ENCODE data around the gene KCNQ1.

Gene KCNQ1

GRCh38 chr11:2591805-2592204, 147.0 kb downstream of the KCNQ1 start:
- Histone ChIP-seq H3K27ac (ENCODE audit: low read depth, low read length) (no peak overlapping the region), H3K9me3 (ENCODE audit: control insufficient read depth, insufficient read depth, low read length) (no peaks in the 10 kb centered on the region), H3K4me1 (ENCODE audit: control insufficient read depth, insufficient read depth, low read length) (no peaks in the 10 kb centered on the region), H3K27me3 (ENCODE audit: control insufficient read depth, insufficient read depth, low read length) (peaks cover 100% of the 10 kb centered on the region), H3K36me3 (ENCODE audit: control insufficient read depth, insufficient read depth, low read length) (no peaks in the 10 kb centered on the region), H3K9ac (ENCODE audit: low read depth, low read length) (no peak overlapping the region), H3K4me3 (ENCODE audit: low read depth, low read length) (no peak overlapping the region)

GRCh38 chr11:2592559-2593392, 148.0 kb downstream of the KCNQ1 start:
- Histone ChIP-seq H3K9ac (ENCODE audit: low read depth, low read length) (no peak overlapping the region), H3K4me1 (ENCODE audit: control insufficient read depth, insufficient read depth, low read length) (no peaks in the 10 kb centered on the region), H3K27me3 (ENCODE audit: control insufficient read depth, insufficient read depth, low read length) (peaks cover 100% of the 10 kb centered on the region), H3K4me3 (ENCODE audit: low read depth, low read length) (no peak overlapping the region), H3K27ac (ENCODE audit: low read depth, low read length) (no peak overlapping the region), H3K9me3 (ENCODE audit: control insufficient read depth, insufficient read depth, low read length) (no peaks in the 10 kb centered on the region; the same call in 1 of the 2 replicates), H3K36me3 (ENCODE audit: control insufficient read depth, insufficient read depth, low read length) (no peaks in the 10 kb centered on the region)

GRCh38 chr11:2593393-2593950, 148.7 kb downstream of the KCNQ1 start:
- Histone ChIP-seq H3K27me3 (ENCODE audit: control insufficient read depth, insufficient read depth, low read length) (peaks cover 100% of the 10 kb centered on the region), H3K9me3 (ENCODE audit: control insufficient read depth, insufficient read depth, low read length) (peaks cover 7% of the 10 kb centered on the region; the same call in 1 of the 2 replicates), H3K9ac (ENCODE audit: low read depth, low read length) (no peak overlapping the region)

GRCh38 chr11:2594267-2594666, 149.5 kb downstream of the KCNQ1 start:
- H3K27me3 ChIP-seq (ENCODE audit: control insufficient read depth, insufficient read depth, low read length), result peaks cover 100% of the 10 kb centered on the region
- H3K9me3 ChIP-seq (ENCODE audit: control insufficient read depth, insufficient read depth, low read length), result peaks cover 9% of the 10 kb centered on the region; the same call in 1 of the 2 replicates
- H3K9ac ChIP-seq (ENCODE audit: low read depth, low read length), result no peak overlapping the region
- no peak overlapping the region for H3K4me3 ChIP-seq (ENCODE audit: low read depth, low read length)
- H3K27ac ChIP-seq (ENCODE audit: low read depth, low read length), result no peak overlapping the region
- no peaks in the 10 kb centered on the region for H3K4me1 ChIP-seq (ENCODE audit: control insufficient read depth, insufficient read depth, low read length)
- H3K36me3 ChIP-seq (ENCODE audit: control insufficient read depth, insufficient read depth, low read length), result no peaks in the 10 kb centered on the region

More at GRCh38 chr11:2593393-2593950, 148.7 kb downstream of the KCNQ1 start:
- Histone ChIP-seq H3K27ac (ENCODE audit: low read depth, low read length) (no peak overlapping the region), H3K36me3 (ENCODE audit: control insufficient read depth, insufficient read depth, low read length) (no peaks in the 10 kb centered on the region), H3K4me1 (ENCODE audit: control insufficient read depth, insufficient read depth, low read length) (no peaks in the 10 kb centered on the region), H3K4me3 (ENCODE audit: low read depth, low read length) (no peak overlapping the region)

- Histone ChIP-seq H3K27ac (ENCODE audit: low read depth, low read length) (no peak overlapping the region), H3K27me3 (ENCODE audit: control insufficient read depth, insufficient read depth, low read length) (peaks cover 100% of the 10 kb centered on the region), H3K9ac (ENCODE audit: low read depth, low read length) (no peak overlapping the region), H3K36me3 (ENCODE audit: control insufficient read depth, insufficient read depth, low read length) (no peaks in the 10 kb centered on the region), H3K4me3 (ENCODE audit: low read depth, low read length) (no peak overlapping the region), H3K9me3 (ENCODE audit: control insufficient read depth, insufficient read depth, low read length) (peaks cover 12% of the 10 kb centered on the region; the same call in 1 of the 2 replicates), H3K4me1 (ENCODE audit: control insufficient read depth, insufficient read depth, low read length) (no peaks in the 10 kb centered on the region)
These were observed 150.4 kb downstream of the KCNQ1 start for GRCh38 chr11:2595204-2595603.

GRCh38 chr11:2599561-2600189, 154.9 kb downstream of the KCNQ1 start:
- Histone ChIP-seq H3K4me3 (ENCODE audit: low read depth, low read length) (no peak overlapping the region), H3K9me3 (ENCODE audit: control insufficient read depth, insufficient read depth, low read length) (peaks cover 12% of the 10 kb centered on the region; the same call in 1 of the 2 replicates), H3K4me1 (ENCODE audit: control insufficient read depth, insufficient read depth, low read length) (no peaks in the 10 kb centered on the region), H3K9ac (ENCODE audit: low read depth, low read length) (no peak overlapping the region), H3K27ac (ENCODE audit: low read depth, low read length) (no peak overlapping the region), H3K27me3 (ENCODE audit: control insufficient read depth, insufficient read depth, low read length) (peaks cover 99% of the 10 kb centered on the region), H3K36me3 (ENCODE audit: control insufficient read depth, insufficient read depth, low read length) (no peaks in the 10 kb centered on the region)

- H3K36me3 ChIP-seq (ENCODE audit: control insufficient read depth, insufficient read depth, low read length), result no peaks in the 10 kb centered on the region
- no peak overlapping the region for H3K9ac ChIP-seq (ENCODE audit: low read depth, low read length)
- H3K4me1 ChIP-seq (ENCODE audit: control insufficient read depth, insufficient read depth, low read length), result no peaks in the 10 kb centered on the region
- no peak overlapping the region for H3K4me3 ChIP-seq (ENCODE audit: low read depth, low read length)
- H3K27ac ChIP-seq (ENCODE audit: low read depth, low read length), result no peak overlapping the region
- H3K27me3 ChIP-seq (ENCODE audit: control insufficient read depth, insufficient read depth, low read length), result peaks cover 100% of the 10 kb centered on the region
- H3K9me3 ChIP-seq (ENCODE audit: control insufficient read depth, insufficient read depth, low read length), result peaks cover 21% of the 10 kb centered on the region
These were observed 164.5 kb downstream of the KCNQ1 start for GRCh38 chr11:2609345-2609744.

GRCh38 chr11:2612884-2613571, 168.2 kb downstream of the KCNQ1 start:
- H3K9ac ChIP-seq (ENCODE audit: low read depth, low read length), result no peak overlapping the region
- H3K27me3 ChIP-seq (ENCODE audit: control insufficient read depth, insufficient read depth, low read length), result peaks cover 100% of the 10 kb centered on the region
- H3K27ac ChIP-seq (ENCODE audit: low read depth, low read length), result no peak overlapping the region
- no peak overlapping the region for H3K4me3 ChIP-seq (ENCODE audit: low read depth, low read length)
- H3K4me1 ChIP-seq (ENCODE audit: control insufficient read depth, insufficient read depth, low read length), result no peaks in the 10 kb centered on the region
- H3K36me3 ChIP-seq (ENCODE audit: control insufficient read depth, insufficient read depth, low read length), result no peaks in the 10 kb centered on the region
- H3K9me3 ChIP-seq (ENCODE audit: control insufficient read depth, insufficient read depth, low read length), result peaks cover 22% of the 10 kb centered on the region

- no peaks in the 10 kb centered on the region for H3K36me3 ChIP-seq (ENCODE audit: control insufficient read depth, insufficient read depth, low read length)
- H3K9me3 ChIP-seq (ENCODE audit: control insufficient read depth, insufficient read depth, low read length), result peaks cover 62% of the 10 kb centered on the region
- H3K9ac ChIP-seq (ENCODE audit: low read depth, low read length), result no peak overlapping the region
- H3K27me3 ChIP-seq (ENCODE audit: control insufficient read depth, insufficient read depth, low read length), result peaks cover 92% of the 10 kb centered on the region
- no peaks in the 10 kb centered on the region for H3K4me1 ChIP-seq (ENCODE audit: control insufficient read depth, insufficient read depth, low read length)
- no peak overlapping the region for H3K27ac ChIP-seq (ENCODE audit: low read depth, low read length)
- no peak overlapping the region for H3K4me3 ChIP-seq (ENCODE audit: low read depth, low read length)
These were observed 177.1 kb downstream of the KCNQ1 start for GRCh38 chr11:2621894-2622293.

- no peak overlapping the region for H3K27ac ChIP-seq (ENCODE audit: low read depth, low read length)
- H3K9me3 ChIP-seq (ENCODE audit: control insufficient read depth, insufficient read depth, low read length), result peaks cover 74% of the 10 kb centered on the region
- no peak overlapping the region for H3K4me3 ChIP-seq (ENCODE audit: low read depth, low read length)
- no peaks in the 10 kb centered on the region for H3K4me1 ChIP-seq (ENCODE audit: control insufficient read depth, insufficient read depth, low read length)
- no peak overlapping the region for H3K9ac ChIP-seq (ENCODE audit: low read depth, low read length)
- H3K27me3 ChIP-seq (ENCODE audit: control insufficient read depth, insufficient read depth, low read length), result peaks cover 91% of the 10 kb centered on the region
- no peaks in the 10 kb centered on the region for H3K36me3 ChIP-seq (ENCODE audit: control insufficient read depth, insufficient read depth, low read length)
These were observed 180.4 kb downstream of the KCNQ1 start for GRCh38 chr11:2625183-2625582.
